Mammary epithelial cell (primary cell): Measurements from ENCODE around the gene NPAS3.

ENCODE experiments used
- EZH2 ChIP-seq: IDR thresholded peaks from 2 replicates; pipeline ENCODE4 v1.6.1; 2012; ENCODE audit warnings: low read length, inconsistent platforms, borderline replicate concordance
- TF ChIP-seq, protein P1 (sequence below), 2 donors: IDR thresholded peaks in 1 of 2; conservative IDR thresholded peaks in 1 of 2; 2 replicates each; pipeline ENCODE4 v1.5.1; 2011 to 2012; ENCODE audit warnings: inconsistent platforms in 2 of 2, low read length in 2 of 2, mild to moderate bottlenecking in 2 of 2, control low read depth in 1 of 2, low read depth in 1 of 2; ENCODE audit not compliant: insufficient read depth in 1 of 2; ENCODE audit errors: extremely low read depth in 1 of 2

DNA sequence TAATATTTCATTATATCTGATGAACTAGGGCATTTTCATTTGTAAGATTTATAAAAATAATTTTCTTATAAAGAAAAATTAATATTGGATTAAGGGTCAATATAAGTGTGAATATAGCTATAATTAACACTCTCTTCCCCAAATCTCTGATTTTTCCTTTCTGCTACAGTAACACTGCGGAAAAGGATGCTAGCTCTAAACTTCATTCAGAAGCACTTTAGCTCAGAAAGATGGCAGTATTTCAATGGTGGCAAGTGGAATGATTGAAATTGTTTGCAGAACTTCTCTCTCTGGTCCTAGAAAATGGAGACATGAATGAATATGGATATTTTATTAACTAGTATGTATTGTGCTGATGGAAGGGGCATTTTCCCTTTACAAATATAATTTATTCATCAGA, 8.4 kb downstream of the NPAS3 start:
- TF ChIP-seq, protein P1, sequence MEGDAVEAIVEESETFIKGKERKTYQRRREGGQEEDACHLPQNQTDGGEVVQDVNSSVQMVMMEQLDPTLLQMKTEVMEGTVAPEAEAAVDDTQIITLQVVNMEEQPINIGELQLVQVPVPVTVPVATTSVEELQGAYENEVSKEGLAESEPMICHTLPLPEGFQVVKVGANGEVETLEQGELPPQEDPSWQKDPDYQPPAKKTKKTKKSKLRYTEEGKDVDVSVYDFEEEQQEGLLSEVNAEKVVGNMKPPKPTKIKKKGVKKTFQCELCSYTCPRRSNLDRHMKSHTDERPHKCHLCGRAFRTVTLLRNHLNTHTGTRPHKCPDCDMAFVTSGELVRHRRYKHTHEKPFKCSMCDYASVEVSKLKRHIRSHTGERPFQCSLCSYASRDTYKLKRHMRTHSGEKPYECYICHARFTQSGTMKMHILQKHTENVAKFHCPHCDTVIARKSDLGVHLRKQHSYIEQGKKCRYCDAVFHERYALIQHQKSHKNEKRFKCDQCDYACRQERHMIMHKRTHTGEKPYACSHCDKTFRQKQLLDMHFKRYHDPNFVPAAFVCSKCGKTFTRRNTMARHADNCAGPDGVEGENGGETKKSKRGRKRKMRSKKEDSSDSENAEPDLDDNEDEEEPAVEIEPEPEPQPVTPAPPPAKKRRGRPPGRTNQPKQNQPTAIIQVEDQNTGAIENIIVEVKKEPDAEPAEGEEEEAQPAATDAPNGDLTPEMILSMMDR (conservative IDR thresholded peaks at IDR 0.05 in 1 of 2, IDR thresholded peaks at IDR 0.05 in 1 of 2; ENCODE audit: extremely low read depth in 1 of 2, insufficient read depth in 1 of 2, low read depth in 1 of 2, low read length in 2 of 2): no peak
- no peak for TF ChIP-seq EZH2
